Measurements from ENCODE around the gene ZNF550. TPM values are rescaled to one million over a fixed set of nuclear protein-coding genes. Genes with fewer than 3 reads are reported as not detected.

The ZNF550 gene
- total and polyA plus RNA-seq, 2 of the 13 experiments (the other 11 are each of a cell fraction or from before 2014, with no cell fraction given), result 8.6 to 9.1 TPM

DNA sequence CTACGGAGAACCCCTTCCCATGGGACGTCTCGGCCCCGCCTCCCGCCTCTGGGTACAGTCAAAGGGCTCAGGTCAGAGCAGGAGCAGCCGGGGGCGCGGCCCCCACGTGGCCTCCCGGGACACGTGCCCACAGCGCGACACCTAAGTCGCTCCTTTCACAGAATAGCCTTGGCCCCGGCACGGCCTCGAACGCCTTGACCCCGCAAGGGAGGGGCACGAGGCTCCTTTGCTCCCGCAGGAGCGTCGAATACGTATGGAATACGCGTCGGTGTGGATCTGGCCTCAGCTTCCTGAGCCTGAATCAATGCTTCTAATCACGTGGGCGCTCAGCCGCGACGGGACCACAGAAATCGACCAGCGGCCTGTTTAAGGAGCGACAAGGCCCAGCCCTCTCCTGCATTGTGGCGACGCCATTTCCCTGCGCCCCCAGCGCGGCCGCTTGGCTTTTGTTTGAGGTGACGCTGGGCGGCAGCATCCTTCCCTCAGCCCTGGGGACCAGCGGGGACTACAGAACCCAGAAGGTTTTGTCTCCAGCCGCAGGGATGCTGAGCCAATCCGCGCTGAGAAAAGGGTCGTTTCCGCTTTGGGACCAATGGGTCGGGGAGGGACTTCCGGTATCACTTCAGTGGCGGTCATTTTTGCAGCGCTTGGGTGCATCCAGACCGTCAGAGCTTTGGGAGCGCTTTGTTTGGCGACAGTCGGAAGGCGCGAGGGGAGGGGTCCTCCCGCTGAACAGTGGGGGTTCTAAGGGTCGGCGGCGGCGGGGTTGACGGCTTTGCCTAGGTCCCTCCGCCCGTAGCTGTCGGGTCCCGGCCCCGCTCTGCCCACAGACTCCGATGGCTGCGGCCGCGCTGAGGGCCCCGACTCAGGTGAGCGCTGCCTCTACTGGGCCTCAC, 24.1 kb upstream of the ZNF550 start, which contains the start of gene ZIK1 (continued):
- TF ChIP-seq, protein P1, sequence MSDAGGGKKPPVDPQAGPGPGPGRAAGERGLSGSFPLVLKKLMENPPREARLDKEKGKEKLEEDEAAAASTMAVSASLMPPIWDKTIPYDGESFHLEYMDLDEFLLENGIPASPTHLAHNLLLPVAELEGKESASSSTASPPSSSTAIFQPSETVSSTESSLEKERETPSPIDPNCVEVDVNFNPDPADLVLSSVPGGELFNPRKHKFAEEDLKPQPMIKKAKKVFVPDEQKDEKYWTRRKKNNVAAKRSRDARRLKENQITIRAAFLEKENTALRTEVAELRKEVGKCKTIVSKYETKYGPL (CRISPR knock-in tag; IDR thresholded peaks at IDR 0.05), result no peak
- no peak for TF ChIP-seq TBX3 (IDR thresholded peaks at IDR 0.05; ENCODE audit: borderline replicate concordance)
- peak; percentile 18; the same call in 1 of the 2 replicates for TF ChIP-seq TAF1 (CRISPR knock-in tag; IDR thresholded peaks at IDR 0.05)

- ChIA-PET POLR2A (no interaction called here), CTCF (ENCODE audit: low intra/inter-chr PET ratio, low total read pairs) (no interaction called here)
- H3K9me3 ChIP-seq (ENCODE audit: low read length), result no peaks in the 10 kb centered on the region
- H3K9ac ChIP-seq (ENCODE audit: insufficient read depth, low read depth, low read length), result no peak overlapping the region
- H3K4me1 ChIP-seq (ENCODE audit: insufficient read depth, low read length), result peaks cover 14% of the 10 kb centered on the region
- intact Hi-C loops (cut with micrococcal nuclease; ENCODE audit: unreplicated experiment) (no loop called here), in situ Hi-C loops (cut with HindIII; ENCODE audit: extremely low pct_ligation_motif_present, low pct_unique_long_range_greater_than_20kb) (no loop called here)
- WGBS (ENCODE audit: low lambda C conversion rate), result 61% methylated on average over 12 of the region's 21 CpGs
- no peak for TF ChIP-seq ZNF350 (CRISPR knock-in tag; IDR thresholded peaks at IDR 0.05; ENCODE audit: borderline replicate concordance, low read depth)
- no peak for TF ChIP-seq ZNF644 (CRISPR knock-in tag; IDR thresholded peaks at IDR 0.05; ENCODE audit: low read depth)
- DNase-seq (ENCODE audit: low spot score) (no peak), FAIRE-seq (no peak), ATAC-seq (no peak)
- no peak overlapping the region for H3K27ac ChIP-seq (ENCODE audit: extremely low read length, insufficient read depth, low read length)
- H3K4me3 ChIP-seq (replicated peaks in 1 of 3; ENCODE audit: insufficient read depth in 1 of 3, low read depth in 2 of 3, low read length in 3 of 3), result no peak overlapping the region
- H3K79me2 ChIP-seq (ENCODE audit: insufficient read depth, low read length), result peaks cover 2% of the 10 kb centered on the region
- no TSS peak for BruUV-seq (replicated peaks)
- no peaks in the 10 kb centered on the region for H4K20me1 ChIP-seq (ENCODE audit: insufficient read depth, low read length)
- H3K27me3 ChIP-seq (ENCODE audit: control insufficient read depth in 1 of 2, insufficient read depth in 2 of 2, low read length in 2 of 2), result no peaks in the 10 kb centered on the region; a peak in 1 of 5 replicates
- no peaks in the 10 kb centered on the region for H3K36me3 ChIP-seq (replicated peaks in 1 of 2; ENCODE audit: control insufficient read depth in 1 of 2, insufficient read depth in 2 of 2, low read length in 2 of 2)
- H3K4me2 ChIP-seq (ENCODE audit: low read depth, low read length), result no peak overlapping the region
- H2AFZ ChIP-seq (ENCODE audit: low read length), result no peak overlapping the region
Observed at GRCh38 chr19:57583104-57583520, 23.4 kb upstream of the ZNF550 start.

All from HepG2 (cell line).